VCaP (cell line): Measurements from ENCODE around the gene PTPRE.

Source experiments
- H3K27ac ChIP-seq: fragments of 450-650 bp; 2 replicates; pipeline ENCODE4 v1.5.1; 2017
- CTCF ChIP-seq: fragments of 450-650 bp; conservative IDR thresholded peaks from 2 replicates; pipeline ENCODE4 v1.5.1; 2017; ENCODE audit warnings: mild to moderate bottlenecking, moderate library complexity

PTPRE gene

DNA sequence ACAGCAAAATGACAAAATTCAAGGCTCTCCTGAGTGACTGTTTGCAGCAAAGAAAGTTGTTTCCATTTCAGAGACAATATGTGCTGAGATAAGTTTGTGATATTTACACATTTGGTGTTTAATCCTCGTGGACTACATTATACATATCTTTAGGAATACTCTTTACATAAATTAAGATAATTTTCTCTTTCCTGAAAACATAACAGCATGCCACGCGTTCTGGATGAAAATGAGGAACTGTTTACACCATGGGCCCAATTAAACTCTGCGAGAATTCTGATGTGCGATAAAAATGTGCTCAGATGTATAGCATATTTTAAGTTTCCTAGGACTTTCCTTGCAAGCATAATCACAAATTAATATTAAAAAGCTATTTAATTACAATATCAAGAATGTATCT, 26.4 kb downstream of the PTPRE start:
- TF ChIP-seq CTCF = no peak
- no peak overlapping the region for H3K27ac ChIP-seq

DNA sequence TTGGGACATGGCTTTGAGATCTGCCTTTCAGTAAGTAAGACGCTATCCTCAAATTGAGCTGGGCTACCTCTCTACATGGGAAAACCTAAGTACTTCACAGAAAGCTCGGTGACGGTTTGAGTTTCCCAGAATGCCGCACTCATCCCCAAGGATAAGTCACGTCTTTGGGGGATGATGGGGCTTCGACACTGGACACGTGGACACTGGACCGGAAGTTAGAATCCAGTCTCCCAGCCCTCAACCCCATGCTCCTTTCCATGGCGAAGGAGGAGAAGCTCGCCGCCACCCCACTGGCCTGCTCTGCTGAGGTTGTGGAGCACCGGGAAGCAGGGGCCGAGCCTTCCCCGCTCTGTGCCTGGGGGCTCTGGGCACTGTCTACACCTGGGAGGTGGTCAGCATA, 27.5 kb downstream of the PTPRE start:
- H3K27ac ChIP-seq = no peak overlapping the region
- TF ChIP-seq CTCF = no peak

DNA sequence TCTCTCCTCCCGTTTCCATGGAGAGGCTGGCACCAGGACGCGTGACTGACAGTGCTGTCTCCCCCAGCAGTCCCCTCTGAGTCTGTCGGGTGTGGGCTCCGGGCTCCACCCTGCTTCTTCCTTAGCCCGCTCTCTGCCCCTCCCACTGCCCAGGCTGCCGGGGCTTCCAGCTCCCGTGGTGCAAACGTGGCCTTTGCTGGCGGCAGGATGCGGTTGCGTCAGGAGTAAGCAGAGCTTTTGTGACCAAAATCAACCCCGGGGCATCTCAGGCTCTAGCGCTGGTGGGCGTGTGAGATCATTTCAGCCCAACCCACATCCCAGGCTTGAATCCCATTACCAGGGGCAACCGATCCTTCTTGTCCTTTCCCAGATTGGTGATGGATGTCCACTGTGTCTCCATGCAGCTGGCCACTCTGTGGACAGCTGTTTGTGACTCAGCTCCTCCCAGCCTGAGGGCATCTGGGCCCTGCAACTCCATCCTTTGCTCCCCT, 28.2 kb downstream of the PTPRE start:
- no peak overlapping the region for H3K27ac ChIP-seq
- TF ChIP-seq CTCF = no peak

DNA sequence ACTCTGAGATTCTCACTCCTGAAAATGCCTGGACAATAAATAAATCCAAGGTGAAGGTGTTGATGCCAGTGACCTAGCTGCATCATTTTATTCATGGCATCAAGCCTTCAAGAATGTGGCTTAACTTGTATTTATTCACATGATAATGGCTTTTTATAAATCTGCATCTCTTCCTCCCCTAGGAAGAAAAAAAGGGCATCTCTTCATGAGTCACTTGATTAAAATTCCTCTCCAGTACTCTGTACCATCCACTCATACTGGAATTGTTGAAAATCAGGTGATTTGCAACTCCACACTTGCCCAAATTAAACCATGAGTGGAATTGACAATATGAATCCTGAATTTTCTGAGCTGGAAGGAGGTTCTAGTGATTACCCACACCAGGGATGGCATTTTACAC, 30.2 kb downstream of the PTPRE start:
- no peak for TF ChIP-seq CTCF

GRCh38 chr10:127937915-127938463, 31.1 kb downstream of the PTPRE start:
- no peak for TF ChIP-seq CTCF
- H3K27ac ChIP-seq = no peak overlapping the region

More for the DNA sequence above, 30.2 kb downstream of the PTPRE start:
- H3K27ac ChIP-seq = no peak overlapping the region

DNA sequence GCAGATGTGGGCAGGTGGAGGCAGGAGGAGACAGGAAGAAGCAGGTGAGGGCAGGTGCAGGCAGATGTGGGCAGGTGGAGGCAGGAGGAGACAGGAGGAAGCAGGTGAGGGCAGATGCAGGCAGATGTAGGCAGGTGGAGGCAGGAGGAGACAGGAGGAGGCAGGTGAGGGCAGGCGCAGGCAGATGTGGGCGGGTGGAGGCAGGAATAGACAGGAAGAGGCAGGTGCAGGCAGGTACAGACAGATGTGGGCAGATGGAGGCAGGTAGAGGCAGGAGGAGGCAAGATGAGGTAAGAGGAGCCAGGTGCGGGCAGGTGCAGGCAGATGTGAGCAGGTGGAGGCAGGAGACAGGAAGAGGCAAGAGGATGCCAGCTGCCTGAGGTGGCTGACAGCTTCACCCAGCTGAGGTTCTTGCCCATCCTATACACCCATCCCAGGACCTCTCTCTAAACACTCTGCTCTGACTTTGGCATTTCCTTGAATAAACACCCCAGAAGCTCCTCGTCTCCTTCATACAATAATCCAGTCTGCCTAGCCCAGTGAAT, 33.0 kb downstream of the PTPRE start:
- no peak overlapping the region for H3K27ac ChIP-seq
- TF ChIP-seq CTCF = no peak

GRCh38 chr10:127940866-127941640, 34.1 kb downstream of the PTPRE start:
- TF ChIP-seq CTCF = no peak
- no peak overlapping the region for H3K27ac ChIP-seq
